Testis (tissue), 3 donors: ENCODE data around the gene SFTPA2. TPM values are rescaled to one million over a fixed set of nuclear protein-coding genes. Genes with fewer than 3 reads are reported as not detected.
"Not testable (repeated sequence)": the region's sequence is repeated elsewhere in the genome, so short reads cannot be mapped to it uniquely, and the experiment has no call there.

ENCODE experiments used
- DNase-seq: peaks from one replicate; pipeline ENCODE4 v3.0.0-alpha.2; 2019
- H3K27ac ChIP-seq, 2 donors: fragments of 200-600 bp; sonication (generic); one replicate each; pipeline ENCODE4 v1.5.1; 2019
- H3K27me3 ChIP-seq: fragments of 200-600 bp; sonication (generic); one replicate; pipeline ENCODE4 v1.5.1; 2019
- H3K36me3 ChIP-seq: fragments of 200-600 bp; sonication (generic); one replicate; pipeline ENCODE4 v1.5.1; 2017; ENCODE audit warnings: low read depth; ENCODE audit errors: missing control alignments
- H3K4me1 ChIP-seq: fragments of 200-600 bp; sonication (generic); one replicate; pipeline ENCODE4 v1.5.1; 2019
- H3K4me3 ChIP-seq, 2 donors: fragments of 200-600 bp; sonication (generic); one replicate each; pipeline ENCODE4 v1.5.1; 2017 to 2019
- H3K9me3 ChIP-seq: fragments of 200-600 bp; sonication (generic); one replicate; pipeline ENCODE4 v1.5.1; 2017
- POLR2A ChIP-seq: fragments of 450-650 bp; IDR thresholded peaks from one replicate; pipeline ENCODE4 v1.6.1; 2017; ENCODE audit warnings: antibody characterized with exemption, mild to moderate bottlenecking, moderate library complexity
- WGBS, 2 donors: methylation state at CpG; one replicate each; pipeline ENCODE4 v1.1.5; 2018; 5-methylcytosine and 5-hydroxymethylcytosine counted together
- intact Hi-C: fragments of 100-400 bp; cut with DNase I; formaldehyde crosslinking; loops from one replicate; pipeline ENCODE4 v1.15.1; 2023; ENCODE audit warnings: low total_unique reads
- polyA plus RNA-seq: library from polyadenylated mRNA; stranded (reverse); fragments of 350-450 nt; fragmentation: Illumina TruSeq; extraction: RNeasy Lipid Tissue Mini Kit (QIAGEN cat#74804); gene quantifications from one replicate; pipeline ENCODE4 v1.2.3, GENCODE V29; 2014; ENCODE audit warnings: low read depth, low replicate concordance; ENCODE audit not compliant: insufficient read depth
- total RNA-seq, 2 donors: library from RNA; depleted of rRNA; stranded (reverse); fragments of >200 nt; gene quantifications; one replicate each; pipeline ENCODE4 v1.2.3, GENCODE V29; 2016
- TF ChIP-seq, protein P1 (sequence below), 3 experiments: fragments of 450-650 bp in 2 of 3; fragments of 200-600 bp in 1 of 3; sonication (generic) in 1 of 3; IDR thresholded peaks; one replicate each; pipeline ENCODE4 v1.5.1; 2016 to 2019; ENCODE audit warnings: antibody characterized with exemption in 3 of 3, mild to moderate bottlenecking in 2 of 3, moderate library complexity in 1 of 3

Gene SFTPA2
- total and polyA plus RNA-seq, 3 donors from 2014 or later, result 0.31 TPM; not detected in 2

DNA sequence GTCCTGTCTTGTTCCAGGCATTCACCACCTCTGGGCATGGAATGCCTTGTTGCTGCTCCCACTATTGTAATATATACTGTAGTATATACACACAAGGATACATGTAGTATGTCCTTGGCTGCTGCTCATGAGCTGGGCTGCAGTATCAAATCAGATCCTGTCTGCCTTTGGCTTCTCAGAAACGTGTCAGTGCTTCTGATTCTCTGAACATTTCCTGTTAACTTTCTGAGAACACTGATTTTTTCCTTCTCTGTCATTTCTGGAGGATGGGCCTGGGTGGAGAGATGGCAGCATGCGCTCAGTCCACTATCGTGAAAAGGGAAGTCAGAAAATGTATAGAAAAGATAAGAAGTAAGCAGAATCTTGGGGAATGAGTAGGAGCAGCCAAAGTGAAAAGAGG lies 12.2 kb downstream of the SFTPA2 start:
- Histone ChIP-seq H3K27me3 (no peaks in the 10 kb centered on the region), H3K4me3 (no peak overlapping the region), H3K36me3 (no peaks in the 10 kb centered on the region), H3K27ac (no peak overlapping the region), H3K4me1 (no peaks in the 10 kb centered on the region), H3K9me3 (no peaks in the 10 kb centered on the region)
- TF ChIP-seq, protein P1, sequence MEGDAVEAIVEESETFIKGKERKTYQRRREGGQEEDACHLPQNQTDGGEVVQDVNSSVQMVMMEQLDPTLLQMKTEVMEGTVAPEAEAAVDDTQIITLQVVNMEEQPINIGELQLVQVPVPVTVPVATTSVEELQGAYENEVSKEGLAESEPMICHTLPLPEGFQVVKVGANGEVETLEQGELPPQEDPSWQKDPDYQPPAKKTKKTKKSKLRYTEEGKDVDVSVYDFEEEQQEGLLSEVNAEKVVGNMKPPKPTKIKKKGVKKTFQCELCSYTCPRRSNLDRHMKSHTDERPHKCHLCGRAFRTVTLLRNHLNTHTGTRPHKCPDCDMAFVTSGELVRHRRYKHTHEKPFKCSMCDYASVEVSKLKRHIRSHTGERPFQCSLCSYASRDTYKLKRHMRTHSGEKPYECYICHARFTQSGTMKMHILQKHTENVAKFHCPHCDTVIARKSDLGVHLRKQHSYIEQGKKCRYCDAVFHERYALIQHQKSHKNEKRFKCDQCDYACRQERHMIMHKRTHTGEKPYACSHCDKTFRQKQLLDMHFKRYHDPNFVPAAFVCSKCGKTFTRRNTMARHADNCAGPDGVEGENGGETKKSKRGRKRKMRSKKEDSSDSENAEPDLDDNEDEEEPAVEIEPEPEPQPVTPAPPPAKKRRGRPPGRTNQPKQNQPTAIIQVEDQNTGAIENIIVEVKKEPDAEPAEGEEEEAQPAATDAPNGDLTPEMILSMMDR (IDR thresholded peaks at IDR 0.05), result no peak
- TF ChIP-seq POLR2A, result no peak
- DNase-seq, result no peak
- intact Hi-C loops, result no loop called here
- WGBS, 2 donors, result 61 to 66% methylated on average over 3 of the region's 3 CpGs

- DNase-seq, intact Hi-C loops, H3K27me3 ChIP-seq, H3K9me3 ChIP-seq, H3K27ac ChIP-seq, H3K4me3 ChIP-seq, H3K4me1 ChIP-seq, H3K36me3 ChIP-seq: not testable (repeated sequence)
- 88 to 95% methylated on average over 2 of the region's 2 CpGs for WGBS, 2 donors
These were observed 13.1 kb downstream of the SFTPA2 start for GRCh38 chr10:79547128-79547527.

DNA sequence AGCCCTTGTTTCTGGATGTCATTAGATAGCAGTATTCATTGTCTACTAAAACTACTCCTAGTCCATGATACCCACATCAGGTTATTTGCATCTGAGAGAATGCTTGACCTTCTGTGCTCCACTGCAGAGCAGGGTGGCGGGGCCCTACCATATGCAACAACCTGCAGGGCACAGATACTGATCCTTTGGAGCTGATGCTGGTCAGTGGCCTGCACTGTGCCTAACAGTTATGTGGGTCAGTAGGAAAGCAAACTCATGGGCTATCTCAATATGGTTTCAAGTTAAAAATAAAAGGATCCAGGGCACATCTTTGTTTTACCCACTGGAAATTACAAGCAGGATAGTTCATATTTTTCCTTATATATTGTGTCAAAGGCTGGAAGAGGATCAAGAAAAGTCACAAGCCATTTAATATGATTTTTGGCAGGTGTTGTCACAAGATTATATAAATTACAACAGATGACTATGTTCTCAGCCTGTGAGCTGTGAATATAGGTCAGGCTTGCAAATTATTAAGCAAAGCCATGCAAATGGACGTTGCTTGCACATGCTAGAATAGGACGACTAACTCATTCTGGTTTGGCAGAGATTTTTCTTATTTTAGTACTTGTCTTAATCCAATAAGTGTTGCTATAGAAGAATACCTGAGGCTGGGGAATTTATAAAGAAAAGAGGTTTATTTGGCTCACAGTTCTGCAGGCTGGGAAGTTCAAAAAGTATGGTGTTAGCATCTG lies 15.1 kb downstream of the SFTPA2 start:
- H3K36me3 ChIP-seq, H3K4me3 ChIP-seq, intact Hi-C loops, H3K4me1 ChIP-seq, H3K27me3 ChIP-seq, DNase-seq, H3K9me3 ChIP-seq, H3K27ac ChIP-seq: not testable (repeated sequence)
- 90% methylated on average over 3 of the region's 3 CpGs for WGBS, 2 donors

DNA sequence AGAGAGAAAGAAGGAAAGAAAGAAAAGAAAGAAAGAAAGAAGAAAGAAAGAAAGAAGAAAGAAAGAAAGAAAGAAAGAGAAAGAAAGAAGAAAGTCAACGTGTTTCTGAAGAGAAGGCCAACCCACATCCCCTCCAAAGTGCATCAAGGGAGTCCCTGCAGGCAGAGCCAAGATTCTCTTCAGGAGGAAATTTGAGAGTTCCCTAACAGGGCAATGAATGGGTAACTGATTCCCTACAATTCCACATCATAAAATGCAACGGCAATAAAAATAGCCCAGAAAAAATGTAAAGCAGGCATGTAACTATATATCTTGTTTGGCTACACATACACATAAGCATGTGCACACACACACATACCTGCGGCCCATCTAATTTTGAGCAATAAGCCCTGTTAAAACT lies 15.8 kb downstream of the SFTPA2 start:
- H3K9me3 ChIP-seq, DNase-seq, H3K4me1 ChIP-seq, H3K36me3 ChIP-seq, H3K27me3 ChIP-seq, H3K4me3 ChIP-seq, H3K27ac ChIP-seq, intact Hi-C loops: not testable (repeated sequence)
- WGBS, 2 donors, result 92% methylated on average over 3 of the region's 3 CpGs

DNA sequence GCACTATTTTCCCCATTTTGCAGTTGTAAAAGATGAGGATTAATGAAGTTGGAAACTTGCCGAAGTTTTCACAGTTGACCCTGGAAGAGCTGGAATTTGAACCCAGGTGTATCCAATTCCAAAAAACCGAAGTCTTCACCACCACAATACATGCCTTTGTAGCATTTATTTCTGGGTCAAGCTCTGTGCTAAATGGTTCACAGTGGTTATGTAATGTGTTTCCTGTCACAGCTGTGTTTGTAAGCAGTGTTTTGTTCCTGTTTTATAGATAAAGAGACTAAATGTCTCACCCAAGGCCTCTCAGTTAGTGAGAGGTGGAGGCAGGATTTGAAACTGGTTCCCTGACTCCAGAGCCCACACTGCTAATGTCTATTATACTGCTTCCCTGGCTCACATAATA lies 17.6 kb downstream of the SFTPA2 start:
- Histone ChIP-seq H3K9me3 (no peaks in the 10 kb centered on the region), H3K36me3 (no peaks in the 10 kb centered on the region), H3K27me3 (no peaks in the 10 kb centered on the region), H3K27ac (no peak overlapping the region), H3K4me3 (no peak overlapping the region), H3K4me1 (no peaks in the 10 kb centered on the region)
- WGBS, 2 donors, result 58 to 62% methylated on average over 2 of the region's 2 CpGs
- intact Hi-C loops, result no loop called here
- TF ChIP-seq, protein P1 (IDR thresholded peaks at IDR 0.05), result no peak
- no peak for DNase-seq

DNA sequence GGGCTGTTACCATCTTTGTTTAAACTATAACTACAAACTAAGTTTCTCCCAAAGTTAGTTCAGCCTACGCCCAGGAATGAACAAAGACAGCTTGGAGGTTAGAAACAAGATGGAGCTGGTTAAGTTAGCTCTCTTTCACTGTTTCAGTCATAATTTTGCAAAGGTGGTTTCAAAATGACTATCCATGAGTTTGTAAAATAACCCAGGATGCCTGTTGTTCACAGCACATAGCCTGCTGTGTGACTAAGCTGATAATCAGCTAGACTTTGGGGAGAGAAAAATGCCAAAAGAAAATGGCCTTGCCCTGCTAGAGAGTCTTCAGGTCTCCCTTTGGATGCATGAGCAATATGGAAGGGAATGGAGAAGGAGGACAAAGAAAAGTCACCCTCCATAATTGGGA lies 19.3 kb downstream of the SFTPA2 start:
- H3K4me3 ChIP-seq, H3K4me1 ChIP-seq, intact Hi-C loops, DNase-seq, H3K27me3 ChIP-seq, H3K9me3 ChIP-seq, H3K36me3 ChIP-seq, H3K27ac ChIP-seq: not testable (repeated sequence)
- 92 to 93% methylated on average over 1 of the region's 1 CpG for WGBS, 2 donors

DNA sequence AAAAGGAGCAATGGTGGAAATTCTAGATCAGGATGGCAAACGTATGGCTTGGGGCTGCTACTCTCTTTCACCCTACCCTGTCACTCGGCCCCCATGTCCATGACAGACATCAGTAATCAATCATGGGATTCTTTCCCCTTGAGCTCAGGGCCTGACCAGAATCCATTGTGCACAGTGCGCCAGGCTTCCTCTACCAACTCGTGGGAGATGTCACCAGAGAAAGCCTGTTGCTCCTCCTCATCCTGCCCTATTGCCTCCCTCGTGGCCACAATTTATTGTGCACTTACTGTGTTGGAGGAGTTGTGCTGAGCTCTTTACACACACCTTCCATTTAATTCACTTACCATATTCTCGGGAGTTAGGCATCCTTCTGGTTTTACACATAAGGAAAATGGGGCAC lies 21.9 kb downstream of the SFTPA2 start:
- DNase-seq, H3K9me3 ChIP-seq, H3K4me3 ChIP-seq, H3K36me3 ChIP-seq, intact Hi-C loops, H3K27ac ChIP-seq, H3K27me3 ChIP-seq, H3K4me1 ChIP-seq: not testable (repeated sequence)
- WGBS, 2 donors, result 82 to 84% methylated on average over 6 of the region's 6 CpGs

DNA sequence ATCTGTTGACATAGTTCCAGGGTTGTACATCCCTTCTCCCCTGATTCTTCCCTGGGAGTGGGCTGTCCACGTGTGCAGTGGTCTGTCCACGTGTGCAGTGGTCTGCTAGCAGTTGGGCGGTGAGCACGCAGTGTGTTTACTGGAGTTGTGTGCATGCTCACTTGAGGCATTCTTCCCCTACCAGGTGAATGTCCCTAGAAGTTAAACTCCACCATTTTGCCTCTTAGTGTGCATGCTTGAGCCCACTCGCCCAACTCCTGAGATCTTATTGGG lies 26.4 kb downstream of the SFTPA2 start:
- H3K4me1 ChIP-seq, intact Hi-C loops, H3K27me3 ChIP-seq, DNase-seq, H3K36me3 ChIP-seq, H3K27ac ChIP-seq, H3K9me3 ChIP-seq, H3K4me3 ChIP-seq: not testable (repeated sequence)
- WGBS, 2 donors, result 86% methylated on average over 1 of the region's 5 CpGs; no CpG with 5 or more reads in 1 of the 2 donors

DNA sequence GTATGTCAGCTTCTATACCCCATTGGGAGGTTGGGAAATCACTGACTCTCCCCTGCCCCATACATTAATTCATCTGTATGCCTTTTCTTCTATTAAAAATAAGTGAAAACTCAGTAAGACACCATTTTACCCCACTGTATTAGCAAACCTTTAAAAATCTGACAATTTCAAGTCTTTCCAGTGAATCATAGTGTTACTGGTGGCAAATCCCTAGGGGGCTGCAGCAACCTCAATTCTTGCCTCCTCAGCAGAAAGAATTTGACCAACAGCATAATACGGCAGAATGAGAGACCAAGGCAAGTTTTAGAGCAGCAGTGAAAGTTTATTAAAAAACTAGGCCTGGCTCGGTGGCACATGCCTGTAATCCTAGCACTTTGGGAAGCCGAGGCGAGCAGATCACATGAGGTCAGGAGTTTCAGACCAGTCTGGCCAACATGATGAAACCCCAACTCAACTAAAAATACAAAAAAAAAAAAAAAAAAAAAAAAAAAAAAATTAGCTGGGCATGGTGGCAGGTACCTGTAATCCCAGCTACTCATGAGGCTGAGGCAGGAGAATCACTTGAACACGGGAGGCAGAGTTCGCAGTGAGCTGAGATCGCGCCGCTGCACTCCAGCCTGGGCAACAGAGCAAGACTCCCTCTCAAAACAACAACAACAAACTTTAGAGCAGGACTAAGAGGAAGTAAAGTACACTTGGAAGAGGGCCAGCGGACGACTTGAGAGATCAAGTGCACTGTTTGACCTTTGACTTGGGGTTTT lies 26.9 kb downstream of the SFTPA2 start:
- H3K4me3 ChIP-seq, intact Hi-C loops, DNase-seq, H3K9me3 ChIP-seq, H3K4me1 ChIP-seq, H3K27ac ChIP-seq, H3K36me3 ChIP-seq, H3K27me3 ChIP-seq: not testable (repeated sequence)
- 78 to 87% methylated on average over 11 of the region's 11 CpGs for WGBS, 2 donors

DNA sequence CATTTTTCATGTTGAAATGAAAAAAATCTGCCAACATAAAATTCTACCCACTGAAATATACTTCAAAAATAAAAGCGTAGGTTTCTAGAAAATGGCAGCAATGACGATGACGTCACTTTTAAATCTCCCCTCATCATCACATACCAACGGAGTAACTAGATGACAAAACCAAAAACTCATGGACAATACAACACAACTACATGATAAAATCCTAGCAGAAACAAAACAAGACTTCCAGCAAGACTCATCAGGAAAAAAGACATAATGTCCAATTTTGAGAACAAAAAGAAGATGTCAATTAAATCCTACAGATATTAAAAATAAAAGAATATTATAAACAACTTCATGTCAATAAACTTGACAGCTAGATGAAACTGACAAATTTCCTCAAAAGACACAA lies 31.9 kb downstream of the SFTPA2 start:
- H3K27me3 ChIP-seq, intact Hi-C loops, DNase-seq, H3K36me3 ChIP-seq, H3K9me3 ChIP-seq, H3K27ac ChIP-seq, H3K4me1 ChIP-seq, H3K4me3 ChIP-seq: not testable (repeated sequence)
- WGBS, 2 donors, result 64 to 88% methylated on average over 1 to 4 of the region's 4 CpGs
